Stomach smooth muscle (tissue), 2 donors: Measurements from ENCODE around the gene DEFB129.
"Not testable (repeated sequence)": the region's sequence is repeated elsewhere in the genome, so short reads cannot be mapped to it uniquely, and the experiment has no call there.

Experiments
- H3K27ac ChIP-seq: one replicate; pipeline ENCODE4 v1.7.0; 2013; ENCODE audit warnings: mild to moderate bottlenecking, low read length, inconsistent platforms
- H3K27me3 ChIP-seq, 2 donors: one replicate each; pipeline ENCODE4 v1.7.0; 2013; ENCODE audit warnings: low read length in 2 of 2; ENCODE audit not compliant: insufficient read depth in 2 of 2, control insufficient read depth in 1 of 2
- H3K36me3 ChIP-seq, 2 donors: one replicate each; pipeline ENCODE4 v1.7.0; 2013; ENCODE audit warnings: low read length in 2 of 2; ENCODE audit not compliant: control insufficient read depth in 2 of 2, insufficient read depth in 2 of 2
- H3K4me1 ChIP-seq: one replicate; pipeline ENCODE4 v1.7.0; 2013; ENCODE audit warnings: low read length; ENCODE audit not compliant: control insufficient read depth, insufficient read depth
- H3K4me3 ChIP-seq, 2 donors: one replicate each; pipeline ENCODE4 v1.7.0; 2013; ENCODE audit warnings: low read length in 2 of 2
- H3K9ac ChIP-seq, 2 donors: one replicate each; pipeline ENCODE4 v1.7.0; 2013; ENCODE audit warnings: low read length in 2 of 2, mild to moderate bottlenecking in 1 of 2
- H3K9me3 ChIP-seq, 2 donors: one replicate each; pipeline ENCODE4 v1.7.0; 2013; ENCODE audit warnings: low read length in 2 of 2; ENCODE audit not compliant: control insufficient read depth in 2 of 2
- donor health status: healthy.
- donor health status: Pancreatic carcinoma.

Gene DEFB129

GRCh38 chr20:217266-217665 lies 9.8 kb upstream of the DEFB129 start:
- peaks cover 3 to 9% of the 10 kb centered on the region in 2 donors for H3K27me3 ChIP-seq
- no peaks in the 10 kb centered on the region for H3K9me3 ChIP-seq
- no peak overlapping the region for H3K27ac ChIP-seq
- no peak overlapping the region for H3K9ac ChIP-seq
- no peak overlapping the region for H3K4me3 ChIP-seq
- H3K36me3 ChIP-seq: no peaks in the 10 kb centered on the region
- no peaks in the 10 kb centered on the region for H3K4me1 ChIP-seq

DNA sequence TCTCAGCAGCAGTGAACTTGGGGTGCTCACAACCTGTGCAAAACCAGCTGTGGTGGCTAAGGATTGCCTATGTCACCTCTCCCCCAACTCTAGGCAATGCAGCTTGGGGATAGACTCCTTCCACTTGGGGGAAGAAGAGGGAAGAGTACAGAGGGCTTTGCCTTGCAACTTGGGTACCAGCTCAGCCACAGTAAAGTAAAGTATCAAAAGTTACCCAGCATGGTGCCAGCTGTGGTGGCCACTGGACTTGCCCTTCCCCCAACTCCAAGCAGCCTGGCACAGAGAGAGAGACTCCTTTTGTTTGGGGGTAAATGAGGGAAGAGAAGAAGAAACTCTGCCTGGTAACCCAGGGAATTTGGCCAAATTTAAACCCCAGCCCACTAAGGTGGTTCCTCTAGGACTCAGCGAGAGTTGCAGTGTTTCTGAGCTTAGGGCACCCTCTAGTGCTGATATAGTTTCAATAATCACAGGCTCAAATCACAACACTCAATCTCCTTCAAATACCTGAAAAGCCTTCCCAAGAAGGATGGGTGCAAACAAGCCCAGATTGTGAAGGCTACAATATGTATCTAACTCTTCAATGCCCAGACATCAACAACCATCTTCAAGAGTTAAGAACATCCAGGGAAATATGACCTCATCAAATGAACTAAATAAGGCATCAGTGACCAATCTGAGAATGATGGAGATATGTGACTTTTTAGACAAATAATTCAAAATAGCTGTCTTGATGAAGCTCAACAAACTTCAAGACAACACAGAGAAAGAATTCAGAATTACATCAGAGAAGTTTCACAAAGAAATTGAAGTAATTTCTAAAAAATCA lies 7.6 kb upstream of the DEFB129 start:
- Histone ChIP-seq H3K4me1 (no peaks in the 10 kb centered on the region), H3K27ac (no peak overlapping the region), H3K9me3 (no peaks in the 10 kb centered on the region), H3K27me3 (peaks cover 3 to 7% of the 10 kb centered on the region in 2 donors), H3K36me3 (no peaks in the 10 kb centered on the region), H3K9ac (no peak overlapping the region), H3K4me3 (no peak overlapping the region)

DNA sequence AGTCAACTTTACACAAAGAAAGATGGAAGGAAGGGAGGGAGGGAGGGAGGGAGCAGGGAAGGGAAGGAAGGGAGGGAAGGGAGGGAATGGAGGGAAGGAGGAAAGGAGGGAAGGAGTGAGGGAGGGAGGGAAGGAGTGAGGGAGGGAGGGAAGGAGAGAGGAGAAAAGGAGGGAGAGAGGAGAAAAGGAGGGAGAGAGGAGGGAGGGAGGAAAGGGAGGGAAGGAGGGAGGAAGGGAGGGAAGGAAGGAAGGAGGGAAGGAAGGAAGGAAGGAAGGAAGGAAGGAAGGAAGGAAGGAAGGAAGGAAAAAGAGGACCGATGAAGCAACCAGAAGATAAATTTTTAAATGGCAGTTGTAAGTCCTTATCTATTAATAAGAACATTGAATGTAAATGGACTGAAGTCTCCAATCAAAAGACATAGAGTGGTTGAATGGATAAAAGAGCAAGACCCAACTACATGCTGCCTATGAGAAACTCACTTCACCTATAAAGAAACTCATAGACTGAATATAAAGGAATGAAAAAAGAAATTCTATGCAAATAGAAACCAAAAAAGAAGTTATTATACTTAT lies 5.7 kb upstream of the DEFB129 start:
- no peak overlapping the region for H3K9ac ChIP-seq
- H3K4me1 ChIP-seq: no peaks in the 10 kb centered on the region
- peaks cover 3 to 7% of the 10 kb centered on the region in 2 donors for H3K27me3 ChIP-seq
- no peak overlapping the region for H3K27ac ChIP-seq
- no peak overlapping the region for H3K4me3 ChIP-seq
- no peaks in the 10 kb centered on the region for H3K9me3 ChIP-seq
- H3K36me3 ChIP-seq: no peaks in the 10 kb centered on the region

DNA sequence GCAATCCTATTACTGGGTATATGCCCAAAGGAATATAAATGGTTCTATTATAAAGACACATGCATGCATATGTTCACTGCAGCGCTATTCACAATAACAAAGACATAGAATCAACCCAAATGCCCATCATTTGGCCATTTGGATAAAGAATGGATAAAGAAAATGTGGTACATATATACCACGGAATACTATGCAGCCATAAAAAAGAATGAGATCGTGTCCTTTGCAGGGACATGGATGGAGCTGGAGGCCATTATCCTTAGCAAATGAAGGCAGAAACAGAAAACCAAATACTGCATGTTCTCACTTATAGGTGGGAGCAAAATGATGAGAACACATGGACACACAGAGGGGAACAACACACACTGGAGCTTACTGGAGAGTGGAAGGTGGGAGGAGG lies 1.2 kb upstream of the DEFB129 start:
- H3K27me3 ChIP-seq, H3K4me1 ChIP-seq: not testable (repeated sequence)

DNA sequence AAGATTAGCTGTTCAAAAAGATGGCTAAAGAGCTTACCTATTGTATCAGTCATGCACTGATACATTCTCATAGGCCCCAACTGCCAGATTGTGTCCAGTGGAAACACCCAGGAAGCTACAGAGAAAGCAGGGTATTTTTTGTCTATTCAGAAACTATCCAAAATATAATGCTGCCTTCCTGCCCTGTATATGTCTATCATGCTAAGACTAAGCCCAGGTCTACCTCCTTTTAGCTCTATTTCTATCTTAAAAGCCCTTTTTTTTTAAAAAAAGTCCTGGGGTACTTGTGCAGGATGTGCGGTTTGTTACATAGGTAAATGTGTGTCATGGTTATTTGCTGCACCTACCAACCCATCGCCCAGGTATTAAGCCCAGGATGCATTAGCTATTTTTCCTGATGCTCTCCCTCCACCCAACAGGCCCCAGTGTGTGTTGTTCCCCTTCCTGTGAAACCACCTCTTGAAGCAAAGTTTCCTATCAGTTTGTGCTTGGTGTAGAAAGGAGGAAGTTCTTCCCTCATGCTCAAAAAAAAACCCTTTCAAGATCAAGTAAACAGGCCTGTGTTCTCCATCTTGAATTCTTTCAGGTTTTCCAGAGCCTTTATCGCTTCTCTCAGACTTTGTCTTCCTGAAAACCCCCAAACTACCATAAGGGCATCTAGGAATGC lies 514 bp downstream of the DEFB129 start:
- H3K27ac ChIP-seq: no peak overlapping the region
- H3K9ac ChIP-seq: no peak overlapping the region
- no peaks in the 10 kb centered on the region for H3K36me3 ChIP-seq
- no peaks in the 10 kb centered on the region for H3K27me3 ChIP-seq
- no peaks in the 10 kb centered on the region for H3K4me1 ChIP-seq
- no peaks in the 10 kb centered on the region for H3K9me3 ChIP-seq
- H3K4me3 ChIP-seq: no peak overlapping the region

More for the DNA sequence above, 1.2 kb upstream of the DEFB129 start:
- H3K36me3 ChIP-seq, H3K9me3 ChIP-seq, H3K9ac ChIP-seq, H3K27ac ChIP-seq, H3K4me3 ChIP-seq: not testable (repeated sequence)

- Histone ChIP-seq H3K4me1 (no peaks in the 10 kb centered on the region), H3K27ac (no peak overlapping the region), H3K36me3 (no peaks in the 10 kb centered on the region), H3K27me3 (peaks cover 0 to 6% of the 10 kb centered on the region in 2 donors), H3K9me3 (no peaks in the 10 kb centered on the region), H3K4me3 (no peak overlapping the region), H3K9ac (no peak overlapping the region)
Observed at GRCh38 chr20:235891-236290, 8.8 kb downstream of the DEFB129 start.

- peaks cover 0 to 6% of the 10 kb centered on the region in 2 donors for H3K27me3 ChIP-seq
- H3K9ac ChIP-seq: no peak overlapping the region
- H3K27ac ChIP-seq: no peak overlapping the region
- H3K4me1 ChIP-seq: no peaks in the 10 kb centered on the region
- no peaks in the 10 kb centered on the region for H3K9me3 ChIP-seq
- H3K4me3 ChIP-seq: no peak overlapping the region
- H3K36me3 ChIP-seq: no peaks in the 10 kb centered on the region
Observed at GRCh38 chr20:237489-237888, 10.4 kb downstream of the DEFB129 start.

GRCh38 chr20:237929-238328 lies 10.9 kb downstream of the DEFB129 start:
- no peak overlapping the region for H3K27ac ChIP-seq

GRCh38 chr20:242905-243304 lies 15.8 kb downstream of the DEFB129 start:
- Histone ChIP-seq H3K4me3 (no peak overlapping the region), H3K4me1 (no peaks in the 10 kb centered on the region), H3K27me3 (peaks cover 0 to 6% of the 10 kb centered on the region in 2 donors), H3K27ac (no peak overlapping the region), H3K9ac (no peak overlapping the region), H3K36me3 (no peaks in the 10 kb centered on the region), H3K9me3 (peaks cover 0 to 5% of the 10 kb centered on the region in 2 donors)

More at GRCh38 chr20:237929-238328, 10.9 kb downstream of the DEFB129 start:
- no peaks in the 10 kb centered on the region for H3K36me3 ChIP-seq
- H3K27me3 ChIP-seq: peaks cover 0 to 6% of the 10 kb centered on the region in 2 donors
- H3K9ac ChIP-seq: no peak overlapping the region
- no peak overlapping the region for H3K4me3 ChIP-seq
- H3K4me1 ChIP-seq: no peaks in the 10 kb centered on the region
- no peaks in the 10 kb centered on the region for H3K9me3 ChIP-seq

DNA sequence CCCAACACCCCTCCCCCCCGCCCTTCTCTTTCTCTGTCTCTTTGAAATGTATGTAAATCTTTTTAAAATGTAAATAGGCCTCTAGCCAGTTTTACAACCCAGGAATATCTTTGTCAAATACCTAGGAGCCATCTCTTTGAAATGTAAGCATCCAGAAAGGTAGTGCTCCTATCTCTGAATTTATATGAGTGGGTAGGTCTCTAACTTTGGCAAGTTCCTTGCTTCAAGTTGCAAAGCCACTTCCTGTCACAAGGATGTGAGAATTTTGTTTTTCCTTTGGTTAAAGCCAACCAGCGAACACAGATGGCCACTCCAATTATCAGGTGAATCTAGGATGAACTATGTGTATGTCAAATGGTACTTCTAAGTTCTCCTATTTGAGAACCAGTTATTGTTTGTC lies 24.3 kb downstream of the DEFB129 start:
- H3K27ac ChIP-seq: no peak overlapping the region
- H3K9ac ChIP-seq: no peak overlapping the region
- H3K4me3 ChIP-seq: no peak overlapping the region
- H3K27me3 ChIP-seq: peaks cover 0 to 3% of the 10 kb centered on the region in 2 donors
- H3K4me1 ChIP-seq: no peaks in the 10 kb centered on the region
- H3K36me3 ChIP-seq: no peaks in the 10 kb centered on the region
- H3K9me3 ChIP-seq: peaks cover 0 to 5% of the 10 kb centered on the region in 2 donors
